Erythroblast (primary cell): ENCODE results near the gene CDKN1A.

ENCODE experiments used
- GATA1 ChIP-seq: IDR thresholded peaks from 2 replicates; pipeline ENCODE4 v1.6.1; 2011; ENCODE audit warnings: low read depth, mild to moderate bottlenecking, control low read depth, low read length, moderate library complexity
- POLR2A ChIP-seq: IDR thresholded peaks from 2 replicates; pipeline ENCODE4 v1.6.1; 2011; ENCODE audit warnings: mild to moderate bottlenecking, low read length

- TF ChIP-seq POLR2A (no peak), GATA1 (no peak)
Measured at GRCh38 chr6:36629784-36630183, 48.7 kb upstream of the CDKN1A start.
